Neural progenitor cell (in vitro differentiated cells): Measurements from ENCODE around the gene SDK1. TPM values are rescaled to one million over a fixed set of nuclear protein-coding genes. Genes with fewer than 3 reads are reported as not detected.

ENCODE experiments used
- DNase-seq: peaks from one replicate; pipeline ENCODE4 v3.0.0-alpha.2; 2016; ENCODE audit warnings: low spot score
- H2AFZ ChIP-seq: fragments of 200-600 bp; sonication (generic); replicated peaks from 2 replicates; pipeline ENCODE4 v1.6.1; 2016; ENCODE audit warnings: antibody characterized with exemption
- H3F3A ChIP-seq: fragments of 200-600 bp; sonication (generic); 2 replicates; pipeline ENCODE4 v1.6.1; 2016; ENCODE audit warnings: antibody characterized with exemption, low read depth
- H3K27ac ChIP-seq: fragments of 200-600 bp; sonication (generic); 2 replicates; pipeline ENCODE4 v1.5.1; 2016; ENCODE audit warnings: mild to moderate bottlenecking
- H3K27me3 ChIP-seq: fragments of 200-600 bp; sonication (generic); 2 replicates; pipeline ENCODE4 v1.6.1; 2016; ENCODE audit warnings: mild to moderate bottlenecking, moderate library complexity
- H3K36me3 ChIP-seq: fragments of 200-600 bp; sonication (generic); 2 replicates; pipeline ENCODE4 v1.5.1; 2016
- H3K4me1 ChIP-seq: fragments of 200-600 bp; sonication (generic); 2 replicates; pipeline ENCODE4 v1.6.1; 2016; ENCODE audit warnings: mixed run types
- H3K4me2 ChIP-seq: fragments of 200-600 bp; sonication (generic); 2 replicates; pipeline ENCODE4 v1.6.1; 2016
- H3K4me3 ChIP-seq: fragments of 200-600 bp; sonication (generic); 2 replicates; pipeline ENCODE4 v1.5.1; 2016
- H3K79me2 ChIP-seq: fragments of 200-600 bp; sonication (generic); 2 replicates; pipeline ENCODE4 v1.6.1; 2016; ENCODE audit warnings: low read depth
- H3K9ac ChIP-seq: fragments of 200-600 bp; sonication (generic); 2 replicates; pipeline ENCODE4 v1.6.1; 2016
- H3K9me3 ChIP-seq: fragments of 200-600 bp; sonication (generic); 2 replicates; pipeline ENCODE4 v1.5.1; 2016; ENCODE audit warnings: low read depth
- H4K20me1 ChIP-seq: fragments of 200-600 bp; sonication (generic); 2 replicates; pipeline ENCODE4 v1.6.1; 2016; ENCODE audit warnings: low read depth
- H3K27ac Mint-ChIP-seq: 3 replicates; pipeline ENCODE4 v1.8.0; 2021; ENCODE audit warnings: mixed read lengths
- H3K27me3 Mint-ChIP-seq: 2 replicates; pipeline ENCODE4 v1.8.0; 2022; ENCODE audit warnings: low read depth, mild to moderate bottlenecking, inconsistent platforms, moderate library complexity, mixed read lengths; ENCODE audit not compliant: insufficient read depth
- H3K36me3 Mint-ChIP-seq: 3 replicates; pipeline ENCODE4 v1.8.0; 2021; ENCODE audit warnings: mixed read lengths
- H3K4me1 Mint-ChIP-seq: 3 replicates; pipeline ENCODE4 v1.8.0; 2021; ENCODE audit warnings: mixed read lengths
- H3K4me3 Mint-ChIP-seq: 3 replicates; pipeline ENCODE4 v1.8.0; 2021; ENCODE audit warnings: mild to moderate bottlenecking, moderate library complexity, mixed read lengths
- H3K9me3 Mint-ChIP-seq: 3 replicates; pipeline ENCODE4 v1.8.0; 2020; ENCODE audit warnings: mixed read lengths
- CTCF ChIP-seq: fragments of 200-600 bp; sonication (generic); IDR thresholded peaks from 2 replicates; pipeline ENCODE4 v1.5.1; 2017; ENCODE audit warnings: antibody characterized with exemption, mild to moderate bottlenecking
- EZH2 ChIP-seq: fragments of 200-600 bp; sonication (generic); IDR thresholded peaks from 2 replicates; pipeline ENCODE4 v1.6.1; 2017; ENCODE audit warnings: antibody characterized with exemption, mild to moderate bottlenecking, moderate library complexity
- EZH2phosphoT487 ChIP-seq: fragments of 200-600 bp; sonication (generic); IDR thresholded peaks from 2 replicates; pipeline ENCODE4 v1.6.1; 2017; ENCODE audit warnings: antibody characterized with exemption
- total RNA-seq: library from RNA; depleted of rRNA; stranded (reverse); fragments of >200 nt; gene quantifications from 2 replicates; pipeline ENCODE4 v1.2.3, GENCODE V29; 2015; ENCODE audit warnings: low replicate concordance

SDK1 gene
- total RNA-seq, 1 donor from 2014 or later: 4.9 TPM

GRCh38 chr7:3643091-3643490 lies 342.0 kb downstream of the SDK1 start:
- Histone ChIP-seq H4K20me1 (no peaks in the 10 kb centered on the region), H3K9me3 (no peaks in the 10 kb centered on the region), H3K9ac (no peak overlapping the region), H3K27me3 (no peaks in the 10 kb centered on the region), H3K79me2 (no peaks in the 10 kb centered on the region), H3K36me3 (no peaks in the 10 kb centered on the region), H3K27ac (no peak overlapping the region), H3K4me2 (no peak overlapping the region), H3K4me3 (no peak overlapping the region), H3K4me1 (no peaks in the 10 kb centered on the region), H3F3A (no peaks in the 10 kb centered on the region), H2AFZ (no peak overlapping the region)
- DNase-seq: no peak
- H3K4me3 Mint-ChIP-seq: no peak overlapping the region
- TF ChIP-seq CTCF: no peak
- no peak for TF ChIP-seq EZH2
- no peak for TF ChIP-seq EZH2phosphoT487
- no peaks in the 10 kb centered on the region for H3K4me1 Mint-ChIP-seq
- H3K27ac Mint-ChIP-seq: no peak overlapping the region
- H3K36me3 Mint-ChIP-seq: peaks cover 14% of the 10 kb centered on the region
- H3K27me3 Mint-ChIP-seq: no peaks in the 10 kb centered on the region
- H3K9me3 Mint-ChIP-seq: no peaks in the 10 kb centered on the region

GRCh38 chr7:3648276-3648675 lies 347.2 kb downstream of the SDK1 start:
- Histone ChIP-seq H3K27ac (no peak overlapping the region), H3K9ac (no peak overlapping the region), H3K9me3 (no peaks in the 10 kb centered on the region), H3K4me2 (no peak overlapping the region), H2AFZ (no peak overlapping the region), H3K27me3 (no peaks in the 10 kb centered on the region), H3K36me3 (no peaks in the 10 kb centered on the region), H4K20me1 (no peaks in the 10 kb centered on the region), H3K79me2 (no peaks in the 10 kb centered on the region), H3F3A (no peaks in the 10 kb centered on the region), H3K4me1 (no peaks in the 10 kb centered on the region), H3K4me3 (no peak overlapping the region)
- Mint-ChIP-seq H3K27me3 (peaks cover 2% of the 10 kb centered on the region), H3K27ac (no peak overlapping the region), H3K4me3 (no peak overlapping the region), H3K9me3 (no peaks in the 10 kb centered on the region), H3K4me1 (no peaks in the 10 kb centered on the region), H3K36me3 (peaks cover 6% of the 10 kb centered on the region)
- no peak for DNase-seq
- TF ChIP-seq EZH2 (no peak), EZH2phosphoT487 (no peak), CTCF (no peak)

GRCh38 chr7:3649250-3649649 lies 348.2 kb downstream of the SDK1 start:
- DNase-seq: no peak
- no peaks in the 10 kb centered on the region for H3K4me1 Mint-ChIP-seq
- H3K9me3 ChIP-seq: no peaks in the 10 kb centered on the region
- H3K27me3 Mint-ChIP-seq: peaks cover 2% of the 10 kb centered on the region
- no peak overlapping the region for H2AFZ ChIP-seq
- no peaks in the 10 kb centered on the region for H4K20me1 ChIP-seq
- H3K27ac ChIP-seq: no peak overlapping the region
- H3F3A ChIP-seq: no peaks in the 10 kb centered on the region
- H3K79me2 ChIP-seq: no peaks in the 10 kb centered on the region
- no peaks in the 10 kb centered on the region for H3K27me3 ChIP-seq
- no peak overlapping the region for H3K4me2 ChIP-seq
- H3K9ac ChIP-seq: no peak overlapping the region
- no peaks in the 10 kb centered on the region for H3K36me3 ChIP-seq
- H3K36me3 Mint-ChIP-seq: peaks cover 6% of the 10 kb centered on the region
- TF ChIP-seq CTCF: peak; percentile 14
- no peak for TF ChIP-seq EZH2
- no peaks in the 10 kb centered on the region for H3K9me3 Mint-ChIP-seq
- H3K4me3 Mint-ChIP-seq: no peak overlapping the region
- no peak overlapping the region for H3K4me3 ChIP-seq
- H3K27ac Mint-ChIP-seq: no peak overlapping the region
- H3K4me1 ChIP-seq: no peaks in the 10 kb centered on the region
